Measurements from ENCODE around the gene C1QL2.

The C1QL2 gene

DNA sequence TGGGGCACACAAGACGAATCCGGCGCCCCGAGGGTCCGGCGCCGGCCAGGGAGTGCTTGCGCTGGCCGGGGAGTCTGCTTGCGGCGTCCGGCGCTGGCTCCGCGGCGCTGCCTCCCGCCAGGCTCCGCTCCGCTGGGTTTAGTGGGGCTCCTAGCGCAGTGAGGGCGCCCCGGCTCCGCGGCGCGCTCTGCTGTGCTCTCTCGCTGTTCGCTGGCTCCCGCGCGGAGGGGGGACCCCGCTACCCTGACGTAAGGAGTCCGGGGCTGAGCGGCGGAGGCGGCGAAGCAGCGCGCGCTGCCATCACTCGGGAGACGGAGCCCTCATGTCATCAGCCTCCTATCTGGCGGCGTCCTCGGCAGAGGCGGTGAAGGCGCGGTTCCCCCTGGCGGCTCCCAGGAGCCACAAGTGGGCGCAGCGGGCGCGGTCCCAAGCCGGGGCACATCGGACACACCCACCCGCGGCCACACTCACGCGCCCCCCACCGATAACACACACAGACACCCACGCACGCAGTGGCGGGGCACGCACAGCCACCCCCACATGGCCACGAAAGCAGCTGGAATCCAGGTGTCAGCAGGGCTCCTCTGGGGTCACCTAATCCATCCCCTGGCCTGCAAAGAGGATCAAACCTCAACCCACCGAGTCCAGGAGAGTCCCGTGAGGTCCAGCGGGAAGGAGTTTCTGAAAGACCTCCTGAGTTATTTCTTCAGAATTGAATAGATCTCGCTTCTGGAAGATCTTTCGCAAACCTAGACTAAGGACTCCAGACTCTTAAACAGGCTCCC, at the start of gene C1QL2:
Gene C1QL2 (minus strand): TSS at position 189 of the 785 bp plus-strand sequence. CDS start 482 bp downstream, outside the sequence.
- no peak for FAIRE-seq

DNA sequence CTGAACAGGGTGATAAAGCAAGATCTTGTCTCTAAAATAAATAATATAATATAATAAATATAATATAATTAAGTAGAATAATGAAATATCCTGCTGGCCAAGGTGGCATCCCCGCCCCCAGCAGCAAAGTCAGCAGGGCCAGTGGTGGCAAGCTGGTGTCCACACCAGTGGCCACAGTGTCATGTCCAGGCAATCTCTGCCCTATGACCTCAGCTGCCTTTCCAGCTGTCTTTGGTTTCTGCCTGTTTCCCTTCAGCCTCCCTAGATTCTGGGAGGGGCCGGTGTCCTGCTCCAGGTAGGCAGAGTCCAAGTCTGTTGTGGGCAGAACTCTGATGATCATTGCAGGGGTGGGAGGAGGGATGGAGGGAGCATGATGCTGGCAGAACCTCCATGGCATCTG, 48.9 kb upstream of the C1QL2 start:
- FAIRE-seq, result no peak

DNA sequence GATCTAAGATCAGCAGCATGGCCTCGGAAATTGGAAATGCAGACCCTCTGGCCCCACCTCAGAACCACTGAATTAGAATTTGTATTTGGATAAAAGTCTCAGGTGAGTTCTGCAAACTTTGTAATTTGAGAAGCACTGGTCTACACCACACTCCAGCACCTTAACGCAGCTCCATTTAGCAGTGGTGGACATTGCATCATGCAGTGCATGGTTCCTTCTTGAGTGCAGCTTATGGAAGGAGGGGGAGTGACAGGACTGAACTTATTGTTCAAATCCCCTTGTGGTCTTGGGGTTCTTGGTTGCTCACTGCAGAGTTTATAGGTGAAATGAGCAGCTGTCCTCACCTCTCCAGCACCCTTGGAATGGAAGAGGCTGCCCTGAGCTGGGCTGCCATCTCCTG, 47.6 kb upstream of the C1QL2 start:
- FAIRE-seq, result no peak

DNA sequence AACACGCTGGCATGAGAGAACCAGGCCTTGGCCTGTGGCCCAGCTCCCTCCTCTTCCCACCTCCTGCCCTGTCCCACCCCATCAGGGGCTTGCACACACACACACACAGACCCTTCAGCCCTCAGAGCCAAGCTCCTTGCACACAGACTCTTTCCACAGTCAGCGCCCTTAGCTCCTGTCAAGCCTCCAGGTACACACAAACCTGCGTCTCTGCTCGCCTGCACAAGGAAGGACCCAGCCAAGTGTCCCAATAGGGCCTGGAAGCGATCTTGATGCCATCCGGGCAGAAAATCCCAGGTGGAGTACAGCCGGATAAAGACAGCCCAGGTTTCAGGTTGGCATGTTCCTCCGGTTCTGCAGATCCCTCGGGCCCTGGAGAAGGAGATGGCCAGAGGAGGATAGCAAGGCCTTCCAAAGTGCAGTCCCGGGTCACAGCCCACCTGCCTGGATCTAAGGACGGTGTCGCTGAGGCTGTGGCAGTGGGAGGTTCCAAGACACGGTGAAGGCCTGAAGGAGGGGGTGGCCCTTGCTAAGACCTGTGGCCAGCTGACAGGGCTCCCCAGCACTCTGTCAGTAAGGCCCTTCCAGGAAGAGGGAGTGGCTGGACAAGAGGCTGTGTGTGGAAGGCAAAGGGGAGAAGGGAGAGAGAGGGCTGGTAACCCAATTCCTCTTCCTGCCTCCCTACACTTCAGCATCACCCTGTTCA, 46.6 kb upstream of the C1QL2 start:
- FAIRE-seq, result no peak

DNA sequence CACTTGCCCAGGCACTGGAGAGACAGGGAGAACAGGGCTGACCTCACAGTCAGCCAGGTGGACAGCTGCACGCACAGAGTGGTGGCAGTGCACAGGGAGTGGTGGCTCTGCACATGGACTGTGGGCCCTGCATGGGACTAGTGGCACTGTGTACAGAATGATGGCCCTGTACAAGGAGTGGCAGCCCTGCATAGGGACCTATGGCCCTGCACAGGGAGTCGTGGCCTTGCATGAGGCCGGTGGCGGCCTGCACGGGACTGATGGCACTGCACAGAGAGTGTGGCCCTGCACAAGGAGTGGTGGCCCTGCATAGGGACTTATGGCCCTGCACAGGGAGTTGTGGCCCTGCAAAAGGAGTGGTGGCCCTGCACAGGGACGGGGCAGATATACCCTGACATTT, 46.0 kb upstream of the C1QL2 start:
- no peak for FAIRE-seq

DNA sequence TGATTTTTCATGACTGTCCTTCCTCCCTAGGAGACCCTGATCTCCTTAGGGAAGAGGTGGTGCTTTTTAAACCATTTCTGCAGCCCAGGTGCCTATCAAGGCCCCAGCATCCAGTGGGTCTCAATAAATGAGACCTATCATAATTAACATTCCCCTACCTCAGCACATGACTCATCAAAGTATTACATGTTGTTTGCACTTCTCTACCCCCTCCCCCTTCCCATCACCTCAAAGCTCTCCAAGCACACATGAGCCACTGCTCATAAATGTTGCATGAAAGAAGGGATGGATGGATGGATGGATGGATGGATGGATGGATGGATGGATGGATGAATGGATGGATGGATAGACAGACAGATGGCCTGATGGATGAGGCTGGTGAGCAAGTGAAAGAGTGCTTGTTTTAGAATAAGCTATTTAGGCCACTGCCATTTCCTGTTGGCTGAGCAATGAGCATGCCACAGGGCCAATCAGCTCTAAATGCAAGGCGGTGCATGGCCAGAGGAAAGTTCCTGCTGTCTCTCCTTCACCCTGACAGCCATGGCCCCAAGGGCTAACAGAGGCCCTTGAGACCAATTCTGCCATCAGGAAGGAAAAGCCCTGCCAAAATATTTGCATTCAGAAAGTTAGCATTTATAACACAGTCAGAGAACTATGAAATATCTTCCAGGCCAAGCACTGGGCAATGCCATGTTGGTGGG, 44.2 kb upstream of the C1QL2 start:
- FAIRE-seq, result no peak

DNA sequence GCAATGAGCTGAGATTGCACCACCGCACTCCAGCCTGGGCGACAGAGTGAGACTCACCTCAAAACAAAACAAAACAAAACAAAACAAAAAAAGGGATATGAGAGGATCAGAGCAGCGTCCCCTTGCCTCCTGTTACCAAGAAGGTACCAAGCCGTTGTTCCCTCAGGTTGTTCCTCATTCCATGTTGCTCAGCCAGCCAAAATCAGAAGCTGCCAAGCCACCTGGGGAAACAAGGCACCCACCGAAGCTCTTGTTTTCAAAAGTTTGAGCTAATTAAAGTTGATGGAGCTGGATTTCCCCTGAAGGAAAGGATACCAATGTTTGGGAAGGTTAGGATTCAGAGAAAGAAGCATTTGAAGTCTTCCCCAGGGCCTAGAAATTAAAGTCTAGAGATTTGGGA, 43.3 kb upstream of the C1QL2 start:
- FAIRE-seq, result no peak

DNA sequence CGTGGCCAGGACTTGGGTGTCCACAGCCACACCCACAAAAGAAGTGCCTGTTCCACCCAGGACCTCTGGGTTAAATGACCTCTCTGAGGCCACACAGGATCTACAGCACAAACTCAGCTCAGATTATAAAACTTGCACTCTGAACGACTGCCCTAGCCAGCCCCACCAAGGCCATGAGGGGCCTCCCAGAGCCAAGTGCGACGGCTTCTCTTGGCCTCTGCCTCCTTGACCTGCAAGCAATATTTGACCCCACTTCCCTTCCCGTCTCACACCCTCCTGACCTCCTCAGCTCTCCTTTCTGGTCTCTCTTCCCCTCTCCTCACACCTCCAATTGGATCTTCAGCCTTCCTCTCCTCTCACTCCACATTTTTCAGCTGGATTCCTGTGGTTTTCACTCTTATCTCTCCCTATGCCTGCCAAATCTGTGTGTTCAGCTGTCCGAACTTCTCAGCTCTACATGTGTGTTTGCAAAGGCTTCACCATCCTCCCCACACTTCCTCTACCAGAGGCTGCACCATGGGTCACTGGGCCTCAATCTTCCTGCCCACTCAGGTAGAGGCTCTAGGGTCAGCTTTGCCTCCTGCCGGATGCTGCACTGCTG, 39.8 kb upstream of the C1QL2 start:
- FAIRE-seq, result no peak

DNA sequence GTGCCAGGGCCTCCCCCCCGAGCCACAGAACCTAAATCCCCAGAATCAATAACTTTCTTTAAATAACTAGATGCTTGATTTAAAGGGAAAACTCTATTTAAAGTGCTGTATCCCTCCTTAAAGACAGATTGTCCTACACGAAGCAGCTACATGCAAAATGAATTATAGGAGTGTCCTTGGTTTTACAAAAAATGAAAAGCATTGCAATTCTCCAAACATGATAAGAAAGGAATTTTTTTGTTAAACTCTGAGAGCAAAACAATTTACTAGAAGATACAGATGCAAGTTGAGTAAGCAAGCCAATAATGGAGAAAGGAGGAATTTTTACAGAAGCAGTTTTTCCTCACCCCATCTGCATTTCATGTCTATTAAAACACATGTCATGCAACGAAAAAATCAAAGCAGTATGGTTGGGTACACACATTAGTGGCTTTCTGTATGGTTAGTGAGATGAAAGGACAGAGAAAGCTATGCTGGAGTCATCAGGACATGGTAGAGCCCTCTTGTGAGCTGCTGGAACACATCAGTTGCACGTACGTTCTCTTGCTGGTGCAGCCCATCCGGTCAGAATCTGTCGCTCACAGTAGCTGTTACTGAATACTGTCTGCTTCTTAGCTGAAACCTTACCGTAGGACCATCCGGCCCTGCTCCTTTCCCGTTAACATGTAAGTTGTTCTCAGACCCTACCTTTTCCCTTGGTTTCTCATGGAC, 39.1 kb upstream of the C1QL2 start:
- no peak for FAIRE-seq

DNA sequence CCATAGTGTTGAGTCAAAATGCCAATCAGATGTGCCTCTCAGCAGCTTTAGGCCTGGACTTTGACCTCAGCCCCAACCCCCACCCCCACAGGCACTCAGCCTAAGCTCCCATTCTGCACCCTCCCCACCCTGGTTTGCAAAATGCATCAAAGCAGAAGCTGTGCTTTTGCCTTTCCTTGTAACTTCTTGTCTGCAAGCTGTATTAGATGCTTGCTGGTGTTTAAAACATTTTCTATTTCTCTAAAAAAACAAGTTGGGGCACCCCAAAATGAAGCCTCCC, 38.5 kb upstream of the C1QL2 start:
- no peak for FAIRE-seq

DNA sequence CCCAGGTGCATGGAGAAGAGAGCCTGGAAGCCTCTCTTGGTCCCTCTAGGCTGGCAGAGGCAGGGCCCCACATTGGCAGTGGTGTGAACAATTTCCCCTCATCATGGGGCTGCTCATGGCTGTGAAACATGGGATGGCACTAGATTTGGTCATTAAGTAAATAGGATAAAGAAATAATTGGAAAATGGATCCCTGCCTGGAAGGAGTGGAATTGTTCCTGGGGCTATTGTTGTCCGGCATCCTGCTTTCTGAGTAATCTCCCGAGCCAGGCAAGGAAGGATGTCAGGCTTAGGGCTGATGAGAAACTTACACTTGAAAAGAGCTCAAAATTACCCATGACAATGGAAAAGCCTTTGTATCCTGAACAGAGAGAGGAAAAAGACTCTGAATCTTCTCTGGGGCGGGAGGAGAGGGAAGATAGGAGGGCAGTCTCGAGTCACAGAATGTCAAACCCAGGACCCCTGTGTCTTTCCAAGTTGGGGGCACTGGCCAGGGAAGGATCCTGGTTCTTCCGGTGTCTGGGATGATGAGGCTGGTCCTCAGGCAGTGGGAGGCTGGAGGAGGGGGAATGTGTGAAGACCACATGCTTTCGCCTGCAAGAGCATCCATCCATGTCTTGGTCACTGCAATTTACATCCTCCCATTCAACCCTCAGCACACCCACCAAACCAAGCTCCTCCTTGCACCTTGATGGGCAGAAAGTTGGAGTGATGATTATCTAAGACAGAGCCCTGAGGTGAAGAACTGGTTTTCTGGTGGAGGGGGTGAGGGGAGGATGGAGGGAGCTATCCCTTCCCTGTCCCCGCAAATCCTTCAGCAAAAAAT, 38.0 kb upstream of the C1QL2 start:
- FAIRE-seq, result no peak

DNA sequence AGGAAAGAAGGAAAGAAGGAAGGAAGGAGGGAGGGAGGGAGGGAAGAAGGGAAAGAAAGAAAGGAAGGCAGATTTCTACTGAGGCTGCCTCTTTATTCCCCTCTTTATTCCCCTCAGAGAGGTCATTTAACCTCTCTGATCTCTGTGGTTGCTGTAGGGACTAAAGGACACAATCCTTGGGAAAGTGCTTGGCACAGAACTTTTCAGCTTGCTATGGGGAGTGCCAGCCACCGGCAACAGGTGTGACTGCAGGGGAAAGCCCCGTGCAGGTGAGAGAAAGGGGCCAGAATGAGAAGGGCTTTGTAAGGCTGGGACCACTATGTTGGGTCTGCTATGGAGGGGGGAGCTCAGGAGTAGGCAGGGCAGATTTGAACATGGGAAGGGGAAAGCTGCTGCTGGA, 37.3 kb upstream of the C1QL2 start:
- FAIRE-seq, result no peak

DNA sequence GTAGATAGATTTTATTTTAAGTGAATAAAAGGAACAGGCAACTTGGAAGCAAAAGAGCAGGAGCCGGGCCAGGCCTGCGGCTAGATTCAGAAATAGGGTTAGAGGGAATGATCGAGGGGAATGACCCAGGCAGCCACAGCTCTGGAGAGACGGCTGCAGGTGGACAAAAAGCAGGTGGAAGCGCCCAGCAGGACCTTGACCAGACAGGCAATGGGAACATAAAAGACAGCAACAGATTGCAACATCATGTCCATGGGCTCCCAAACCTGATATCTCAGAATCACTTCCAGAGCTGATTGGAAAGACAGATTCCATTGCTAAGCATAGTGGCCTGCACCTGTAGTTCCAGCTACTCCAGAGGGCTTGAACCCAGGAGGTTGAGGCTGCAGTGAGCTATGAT, 36.5 kb upstream of the C1QL2 start:
- FAIRE-seq, result no peak

DNA sequence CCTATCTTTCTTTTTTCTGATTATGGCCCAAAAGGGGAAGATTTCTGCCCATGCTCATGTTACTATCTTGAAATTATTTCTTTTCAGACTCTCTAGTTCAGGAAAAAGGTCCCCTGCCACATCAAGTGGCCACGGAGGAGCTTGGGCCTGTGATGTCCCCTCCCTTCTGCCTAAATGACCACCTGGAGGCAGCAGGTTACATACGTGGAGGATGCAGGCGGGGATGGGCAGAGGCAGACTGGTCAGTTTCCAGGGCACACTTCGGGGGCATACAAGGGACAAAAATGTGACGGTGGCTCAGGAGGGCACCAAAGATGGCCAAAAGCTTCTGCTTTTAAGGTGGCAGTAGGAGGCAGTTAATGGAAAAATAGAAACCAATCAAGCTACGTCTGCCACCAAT, 34.3 kb upstream of the C1QL2 start:
- FAIRE-seq, result no peak

DNA sequence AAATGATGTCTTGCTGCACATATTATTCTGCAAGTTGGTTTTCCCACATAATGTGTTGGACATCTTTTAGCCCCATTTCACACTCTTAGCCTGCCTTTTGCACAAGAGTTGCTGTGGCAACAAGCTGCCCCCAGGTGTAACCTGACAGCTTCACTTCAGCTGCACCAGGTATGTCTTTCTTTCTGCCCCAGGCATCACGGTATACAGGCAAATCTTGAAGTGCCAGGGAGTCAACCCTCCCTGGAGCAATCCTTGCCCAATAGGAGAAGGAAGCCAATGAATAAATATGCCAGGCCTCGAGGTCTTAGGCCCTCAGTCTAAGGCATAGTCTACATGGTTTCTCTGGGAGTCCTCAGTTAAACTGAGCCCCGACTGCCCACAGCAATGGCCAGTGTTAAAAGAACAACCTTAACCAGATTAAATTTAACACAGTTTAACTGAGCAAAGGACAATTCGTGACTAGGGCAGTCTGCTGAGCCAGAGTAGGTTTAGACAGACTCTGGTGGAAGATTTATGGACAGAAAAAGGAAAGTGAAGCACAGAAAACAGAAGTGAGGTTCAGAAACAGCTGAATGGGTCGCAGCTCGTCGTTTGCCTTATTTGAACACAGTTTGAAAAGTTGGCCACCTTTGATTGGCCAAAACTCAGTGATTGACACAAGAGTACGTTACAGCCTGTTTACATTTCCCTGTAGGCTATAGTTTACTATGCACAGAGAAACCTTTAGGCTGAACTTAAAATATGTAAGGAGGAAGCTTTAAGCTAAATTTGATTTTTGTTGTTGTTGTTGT, 32.0 kb upstream of the C1QL2 start:
- FAIRE-seq, result no peak

DNA sequence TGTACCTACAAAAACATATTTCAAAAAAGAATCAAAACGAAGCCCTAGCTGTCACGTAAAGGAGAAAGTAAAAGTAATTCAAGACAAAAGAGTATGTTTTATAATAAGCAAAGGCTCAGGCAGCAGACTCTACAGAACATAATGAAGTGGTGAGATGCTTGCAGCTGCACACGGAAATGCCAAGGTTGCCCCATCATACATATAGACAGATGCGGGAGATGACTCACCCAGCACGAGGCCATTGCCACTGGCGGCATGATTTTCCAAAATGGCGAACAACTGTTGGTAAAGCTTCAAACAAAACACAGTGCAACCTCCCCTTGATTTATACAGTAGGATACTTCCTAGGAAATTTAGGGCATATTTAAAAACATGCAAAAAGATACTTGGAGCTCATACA, 26.0 kb upstream of the C1QL2 start:
- FAIRE-seq, result no peak

DNA sequence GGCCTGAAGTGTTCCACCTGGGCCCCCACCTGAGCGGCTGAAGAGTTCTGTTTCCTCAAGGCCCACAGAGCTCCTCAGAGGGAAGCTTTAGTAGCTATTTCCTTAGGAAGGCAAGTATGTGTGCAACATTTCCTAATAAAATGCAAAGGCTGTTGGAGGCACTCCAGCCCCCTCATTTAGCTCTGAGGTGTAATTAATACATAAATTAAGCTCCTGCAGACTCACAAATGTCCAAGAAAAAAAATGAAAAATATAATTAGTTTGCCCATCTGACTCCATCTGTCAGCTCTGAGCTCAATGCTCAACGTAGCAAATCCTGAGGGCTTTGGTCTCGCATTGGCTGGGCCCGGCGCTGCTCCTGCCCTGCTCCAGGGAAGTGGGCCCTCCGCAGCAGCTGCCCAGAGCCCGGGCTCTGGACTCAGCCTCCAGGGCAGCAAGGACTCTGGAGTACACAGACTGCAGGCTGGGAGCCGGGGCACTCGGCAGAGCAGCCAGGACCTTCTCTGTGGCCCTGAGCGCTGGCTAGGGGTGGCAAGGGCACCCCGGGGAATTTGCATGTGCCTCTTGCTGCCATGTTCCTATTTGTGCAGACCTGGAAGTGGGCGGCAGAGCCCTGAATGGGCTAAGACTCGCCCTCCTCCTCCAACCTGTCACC, 23.4 kb upstream of the C1QL2 start:
- no peak for FAIRE-seq

DNA sequence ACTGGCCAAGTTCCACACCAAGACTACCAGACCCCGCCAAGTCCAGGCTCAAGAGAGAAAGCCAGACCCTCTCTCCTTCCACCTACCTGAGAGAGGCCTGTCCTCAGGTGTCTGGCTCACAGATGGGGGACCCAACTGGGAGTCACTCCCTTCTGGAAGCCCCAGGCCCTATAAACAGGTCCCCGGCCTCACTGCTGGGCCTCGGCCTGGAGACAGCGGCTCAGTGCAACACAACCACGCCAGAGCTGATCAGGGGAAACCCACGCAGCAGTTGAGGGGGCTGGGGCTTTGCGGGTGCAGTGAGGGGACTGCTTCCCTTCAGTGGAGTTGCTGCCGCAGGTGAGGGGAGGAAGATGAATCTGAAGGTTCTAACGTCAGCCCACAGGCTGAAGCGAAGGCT, 22.8 kb upstream of the C1QL2 start:
- no peak for FAIRE-seq

DNA sequence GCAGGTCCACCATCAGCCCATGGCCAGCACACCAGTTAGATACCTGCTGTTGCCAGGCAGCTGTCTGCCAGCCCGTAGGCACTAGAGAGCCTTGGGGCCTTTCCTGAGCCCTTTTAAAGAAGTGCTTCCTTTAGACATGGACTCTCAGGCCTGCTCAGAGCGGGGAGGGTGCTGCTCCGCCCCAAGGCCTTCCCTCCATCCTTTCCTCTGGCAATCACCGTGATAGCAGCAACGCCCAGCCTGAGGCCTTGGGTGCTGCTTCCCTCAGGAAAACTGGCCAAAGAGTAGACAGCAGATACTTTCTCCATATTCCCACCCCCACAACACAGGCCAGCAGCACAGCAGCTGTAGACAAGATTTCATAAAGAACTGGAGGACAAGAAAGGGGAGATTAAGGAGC, 22.3 kb upstream of the C1QL2 start:
- no peak for FAIRE-seq

DNA sequence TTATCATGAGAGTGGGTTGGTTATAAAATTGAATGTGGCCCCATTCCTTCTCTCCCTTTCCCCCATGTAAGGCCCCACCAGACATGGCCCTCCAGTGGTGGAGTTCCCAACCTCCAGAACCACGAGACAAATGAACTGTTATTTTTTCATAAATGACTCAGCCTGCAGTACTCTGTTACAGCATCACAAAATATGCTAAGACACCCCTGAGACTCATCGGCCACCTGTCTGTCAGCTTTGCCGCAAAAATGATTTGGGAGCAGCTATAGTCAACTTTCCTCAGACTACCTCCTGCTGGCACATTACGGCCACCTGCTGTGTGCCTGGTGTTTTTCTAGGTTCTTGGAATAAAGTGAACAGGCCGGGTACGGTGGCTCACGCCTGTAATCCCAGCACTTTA, 21.4 kb upstream of the C1QL2 start:
- no peak for FAIRE-seq

DNA sequence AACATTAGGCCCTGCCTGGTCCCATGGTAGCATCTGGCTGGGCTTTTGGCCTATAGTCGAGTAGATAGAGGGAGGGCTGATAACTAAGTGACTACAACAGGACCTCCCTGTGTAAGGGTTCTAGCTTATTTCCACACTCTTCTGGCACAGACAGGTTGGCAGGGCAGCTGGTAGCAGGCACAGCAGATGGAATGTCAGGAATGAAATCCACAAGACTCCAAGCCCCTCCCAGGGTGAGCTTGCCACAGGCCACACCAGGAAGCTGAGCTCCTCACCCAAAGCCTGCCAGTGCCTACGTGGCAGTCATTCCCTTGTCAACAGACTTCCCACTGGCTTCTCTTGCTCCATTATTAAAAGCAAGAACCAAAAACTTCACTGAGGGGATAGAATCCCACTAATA, 20.7 kb upstream of the C1QL2 start:
- FAIRE-seq, result no peak
